HUES6 (cell line): ENCODE results near the gene CASKIN1.

Source experiments
- H3K27ac ChIP-seq: 2 replicates; pipeline ENCODE4 v1.7.0; 2013; ENCODE audit warnings: low read depth, mild to moderate bottlenecking, low read length, inconsistent platforms
- H3K27me3 ChIP-seq: 2 replicates; pipeline ENCODE4 v1.6.1; 2013; ENCODE audit warnings: low read length; ENCODE audit not compliant: control insufficient read depth, insufficient read depth
- H3K36me3 ChIP-seq: 2 replicates; pipeline ENCODE4 v1.6.1; 2013; ENCODE audit warnings: low read length; ENCODE audit not compliant: control insufficient read depth, insufficient read depth
- H3K4me1 ChIP-seq: 2 replicates; pipeline ENCODE4 v1.6.1; 2013; ENCODE audit warnings: low read length; ENCODE audit not compliant: control insufficient read depth, insufficient read depth
- H3K4me3 ChIP-seq: 2 replicates; pipeline ENCODE4 v1.5.1; 2013; ENCODE audit warnings: low read depth, low read length
- H3K9ac ChIP-seq: one replicate; pipeline ENCODE4 v1.6.1; 2013; ENCODE audit warnings: mild to moderate bottlenecking, low read length
- H3K9me3 ChIP-seq: 2 replicates; pipeline ENCODE4 v1.6.1; 2013; ENCODE audit warnings: low read depth, low read length; ENCODE audit not compliant: control insufficient read depth, insufficient read depth

Gene CASKIN1

DNA sequence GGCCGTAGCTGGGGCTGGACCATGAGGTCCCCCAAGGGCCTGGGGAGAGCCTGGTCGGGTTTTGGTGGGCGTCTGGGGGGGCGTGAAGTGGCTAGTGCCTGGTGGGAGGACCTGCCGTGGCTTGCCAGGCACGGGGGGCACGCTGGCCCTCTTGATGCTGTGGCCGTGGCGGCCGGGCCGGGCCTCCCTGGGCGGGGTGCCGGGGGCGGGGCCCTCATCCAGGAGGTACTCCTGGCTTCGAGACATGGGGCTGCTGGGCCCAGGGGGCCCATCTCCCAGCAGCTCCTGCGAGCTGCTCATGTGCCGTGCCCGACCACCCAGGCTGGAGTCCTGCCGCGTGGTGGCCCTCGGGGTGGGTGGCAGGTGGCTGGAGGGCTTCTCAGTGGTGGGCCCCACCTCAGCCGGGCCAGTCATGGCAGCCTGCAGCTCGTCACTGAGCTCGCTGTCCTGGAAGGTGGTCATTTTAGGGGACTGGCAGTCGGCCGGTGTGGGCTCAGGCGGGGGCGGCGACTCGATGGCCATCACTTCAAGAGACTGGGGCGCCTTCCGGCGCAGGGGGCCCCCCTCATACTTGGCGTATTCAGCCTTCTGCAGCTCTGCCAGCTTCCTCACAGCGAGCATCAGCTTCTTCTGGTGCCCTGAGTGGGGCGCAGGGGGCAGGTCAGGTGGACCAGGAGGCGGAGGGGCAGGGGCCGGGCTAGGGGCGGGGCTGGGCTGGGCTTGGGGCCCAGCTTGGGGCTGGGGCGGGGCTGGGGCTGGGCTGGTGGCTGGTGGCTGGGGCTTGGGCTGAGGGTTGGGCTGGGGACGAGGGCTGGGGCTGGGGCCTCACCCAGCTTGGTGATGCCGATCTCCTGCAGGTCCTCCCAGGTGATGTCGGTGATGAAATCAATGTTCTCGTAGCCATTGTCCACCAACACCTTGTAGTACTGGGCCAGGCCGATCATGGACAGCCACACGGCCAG lies 15.2 kb downstream of the CASKIN1 start:
- H3K9ac ChIP-seq: no peak overlapping the region

GRCh38 chr16:2180461-2180860 lies 15.9 kb downstream of the CASKIN1 start:
- Histone ChIP-seq H3K36me3 (peaks cover 20% of the 10 kb centered on the region), H3K27ac (no peak overlapping the region), H3K4me3 (no peak overlapping the region), H3K4me1 (peaks cover 4% of the 10 kb centered on the region; the same call in 1 of the 2 replicates), H3K27me3 (peaks cover 3% of the 10 kb centered on the region; the same call in 1 of the 2 replicates), H3K9me3 (no peaks in the 10 kb centered on the region), H3K9ac (no peak overlapping the region)

More for the DNA sequence above, 15.2 kb downstream of the CASKIN1 start:
- Histone ChIP-seq H3K4me3 (no peak overlapping the region), H3K27ac (no peak overlapping the region), H3K27me3 (peaks cover 3% of the 10 kb centered on the region; the same call in 1 of the 2 replicates), H3K36me3 (peaks cover 12% of the 10 kb centered on the region), H3K4me1 (peaks cover 4% of the 10 kb centered on the region; the same call in 1 of the 2 replicates), H3K9me3 (no peaks in the 10 kb centered on the region)

DNA sequence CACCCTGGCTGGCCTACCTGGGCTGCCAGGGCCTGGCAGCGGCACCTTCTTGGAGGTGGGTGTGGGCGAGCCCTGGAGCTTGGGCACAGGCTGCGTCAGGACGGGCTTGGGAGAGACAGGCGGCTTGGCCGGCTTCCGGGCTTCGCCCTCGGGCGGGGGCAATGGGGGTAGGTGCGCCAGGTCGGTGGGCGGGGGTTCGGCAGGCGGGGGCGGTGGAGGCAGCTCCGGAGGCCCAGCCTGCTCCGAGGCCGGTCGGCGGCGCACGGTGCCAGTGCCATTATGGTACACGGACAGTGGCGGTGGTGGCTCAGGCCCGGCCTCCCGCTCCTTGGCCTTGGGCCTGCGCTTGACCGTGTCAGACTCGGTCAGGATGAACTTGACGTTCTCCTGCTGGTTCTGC lies 16.8 kb downstream of the CASKIN1 start:
- Histone ChIP-seq H3K36me3 (peaks cover 29% of the 10 kb centered on the region), H3K4me1 (peaks cover 4% of the 10 kb centered on the region; the same call in 1 of the 2 replicates), H3K9ac (no peak overlapping the region), H3K27me3 (peaks cover 3% of the 10 kb centered on the region; the same call in 1 of the 2 replicates), H3K9me3 (no peaks in the 10 kb centered on the region), H3K27ac (no peak overlapping the region), H3K4me3 (no peak overlapping the region)

DNA sequence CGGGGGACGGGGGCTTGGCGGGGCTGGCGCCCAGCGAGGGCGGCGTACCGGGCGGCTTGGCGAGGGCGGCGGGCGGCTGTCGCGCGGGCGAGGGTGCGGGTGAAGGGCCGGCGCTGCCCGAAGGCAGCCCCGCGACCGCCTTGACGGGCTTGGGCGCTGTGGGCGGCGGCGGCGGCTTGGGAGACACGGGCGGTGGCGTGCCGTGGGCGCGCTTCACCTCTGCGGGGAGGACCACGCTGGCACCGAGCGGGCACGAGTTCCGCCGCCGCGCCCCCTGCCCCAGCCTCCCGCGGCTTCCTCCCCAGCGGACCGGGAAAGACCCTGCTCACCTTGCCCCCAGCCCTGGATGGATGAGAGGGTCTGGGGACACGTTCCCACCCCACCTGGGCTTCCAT lies 17.3 kb downstream of the CASKIN1 start:
- H3K36me3 ChIP-seq: peaks cover 33% of the 10 kb centered on the region
- H3K9me3 ChIP-seq: no peaks in the 10 kb centered on the region
- H3K4me3 ChIP-seq: no peak overlapping the region
- peaks cover 4% of the 10 kb centered on the region; the same call in 1 of the 2 replicates for H3K4me1 ChIP-seq
- no peak overlapping the region for H3K9ac ChIP-seq
- H3K27ac ChIP-seq: no peak overlapping the region
- H3K27me3 ChIP-seq: peaks cover 3% of the 10 kb centered on the region; the same call in 1 of the 2 replicates

GRCh38 chr16:2178321-2179106 lies 17.9 kb downstream of the CASKIN1 start:
- Histone ChIP-seq H3K9ac (no peak overlapping the region), H3K4me1 (peaks cover 4% of the 10 kb centered on the region; the same call in 1 of the 2 replicates), H3K36me3 (peaks cover 39% of the 10 kb centered on the region), H3K4me3 (peak overlapping the region; percentile 32; the same call in 1 of the 2 replicates), H3K27ac (no peak overlapping the region), H3K9me3 (no peaks in the 10 kb centered on the region), H3K27me3 (peaks cover 3% of the 10 kb centered on the region; the same call in 1 of the 2 replicates)

GRCh38 chr16:2177561-2177960 lies 18.8 kb downstream of the CASKIN1 start:
- Histone ChIP-seq H3K27ac (no peak overlapping the region), H3K36me3 (peaks cover 46% of the 10 kb centered on the region)

DNA sequence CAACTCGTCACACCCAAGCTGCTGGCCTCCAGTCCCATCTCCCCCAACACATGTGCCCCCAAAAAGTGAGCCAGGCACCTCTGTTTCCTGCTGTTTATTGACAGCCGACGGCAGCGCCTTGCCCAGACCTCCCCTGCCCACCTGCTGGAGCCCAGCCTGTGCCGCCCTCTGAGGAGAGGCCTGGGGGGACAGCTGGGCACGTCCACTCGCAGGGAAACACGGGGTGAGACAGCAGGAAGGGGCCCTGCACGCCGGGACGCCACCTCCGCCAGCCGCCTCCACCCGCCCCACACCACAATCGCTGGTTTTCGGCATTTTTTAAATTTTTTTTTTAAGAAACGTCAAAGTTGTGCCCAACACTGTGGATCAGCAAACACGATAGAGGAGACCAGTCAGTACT lies 19.3 kb downstream of the CASKIN1 start:
- no peaks in the 10 kb centered on the region for H3K9me3 ChIP-seq
- H3K4me1 ChIP-seq: peaks cover 4% of the 10 kb centered on the region; the same call in 1 of the 2 replicates
- no peak overlapping the region for H3K9ac ChIP-seq
- H3K27me3 ChIP-seq: peaks cover 3% of the 10 kb centered on the region; the same call in 1 of the 2 replicates
- H3K36me3 ChIP-seq: peaks cover 48% of the 10 kb centered on the region
- no peak overlapping the region for H3K4me3 ChIP-seq
- no peak overlapping the region for H3K27ac ChIP-seq

More at GRCh38 chr16:2177561-2177960, 18.8 kb downstream of the CASKIN1 start:
- Histone ChIP-seq H3K27me3 (peaks cover 3% of the 10 kb centered on the region; the same call in 1 of the 2 replicates), H3K4me3 (no peak overlapping the region), H3K9ac (no peak overlapping the region), H3K4me1 (peaks cover 4% of the 10 kb centered on the region; the same call in 1 of the 2 replicates), H3K9me3 (no peaks in the 10 kb centered on the region)

GRCh38 chr16:2176047-2176446 lies 20.4 kb downstream of the CASKIN1 start:
- Histone ChIP-seq H3K4me1 (no peaks in the 10 kb centered on the region), H3K9me3 (no peaks in the 10 kb centered on the region), H3K27ac (no peak overlapping the region), H3K9ac (no peak overlapping the region), H3K27me3 (peaks cover 3% of the 10 kb centered on the region; the same call in 1 of the 2 replicates), H3K4me3 (no peak overlapping the region), H3K36me3 (peaks cover 58% of the 10 kb centered on the region)

DNA sequence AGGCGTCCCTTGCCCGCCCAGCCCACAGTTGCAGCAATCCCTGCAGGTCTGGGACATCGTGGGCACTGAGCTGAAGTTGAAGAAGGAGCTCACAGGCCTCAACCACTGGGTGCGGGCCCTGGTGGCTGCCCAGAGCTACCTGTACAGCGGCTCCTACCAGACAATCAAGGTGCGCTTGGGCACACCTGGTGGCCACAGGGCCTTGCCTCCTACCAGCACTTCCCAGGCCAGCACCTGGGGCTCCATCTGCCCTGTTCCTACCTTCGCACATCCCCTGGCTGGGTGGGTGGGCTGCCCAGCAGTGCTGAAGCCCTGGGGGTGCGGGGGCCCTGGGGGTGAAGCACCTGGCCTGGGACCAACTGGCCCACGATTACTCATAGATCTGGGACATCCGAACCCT lies 21.0 kb downstream of the CASKIN1 start:
- Histone ChIP-seq H3K36me3 (peaks cover 61% of the 10 kb centered on the region), H3K27ac (no peak overlapping the region), H3K9me3 (no peaks in the 10 kb centered on the region)

DNA sequence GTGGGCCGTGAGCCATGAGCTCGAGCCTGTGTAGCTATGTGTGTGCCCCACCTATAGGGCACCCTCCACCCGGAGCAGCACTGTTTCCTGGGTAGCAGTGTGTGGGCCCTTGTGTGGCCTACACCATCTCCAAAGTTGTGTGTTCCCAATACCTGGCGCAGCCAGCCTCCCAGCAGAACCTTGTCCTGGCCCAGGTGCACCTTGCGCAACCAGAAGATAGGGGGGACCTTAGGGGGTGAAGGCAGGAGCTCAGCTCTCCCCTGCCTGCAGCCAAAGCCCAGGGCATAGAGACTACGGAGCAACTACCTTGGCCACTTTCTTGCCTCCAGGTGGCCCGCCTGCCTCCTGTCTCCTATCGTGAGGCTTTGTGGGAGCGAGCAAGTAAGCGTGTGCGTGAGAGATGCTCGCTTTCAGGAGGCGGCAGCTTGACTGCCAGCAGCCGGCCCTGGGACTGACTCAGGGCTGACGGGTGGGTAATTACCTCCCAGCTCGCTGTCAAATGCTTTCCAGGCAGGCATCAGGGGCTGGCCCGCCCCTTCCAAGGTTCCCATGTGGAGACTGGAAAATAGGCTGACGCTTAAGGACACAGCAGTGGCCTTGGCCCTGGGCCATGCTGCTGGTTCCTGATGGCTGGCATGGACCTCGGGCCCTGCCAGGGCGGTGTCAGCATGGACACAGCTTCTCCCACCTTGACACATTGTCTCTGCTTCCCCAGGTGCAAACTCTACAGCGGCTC lies 21.8 kb downstream of the CASKIN1 start:
- Histone ChIP-seq H3K27ac (no peak overlapping the region), H3K36me3 (peaks cover 65% of the 10 kb centered on the region), H3K9ac (no peak overlapping the region), H3K4me1 (no peaks in the 10 kb centered on the region), H3K27me3 (peaks cover 3% of the 10 kb centered on the region; the same call in 1 of the 2 replicates), H3K4me3 (no peak overlapping the region), H3K9me3 (no peaks in the 10 kb centered on the region)

More for the DNA sequence above, 21.0 kb downstream of the CASKIN1 start:
- Histone ChIP-seq H3K4me1 (no peaks in the 10 kb centered on the region), H3K9ac (no peak overlapping the region), H3K4me3 (no peak overlapping the region), H3K27me3 (peaks cover 3% of the 10 kb centered on the region; the same call in 1 of the 2 replicates)
